ENCODE measurements around the gene NKAIN2. TPM values are rescaled to one million over a fixed set of nuclear protein-coding genes. Genes with fewer than 3 reads are reported as not detected.

The NKAIN2 gene
- polyA plus RNA-seq, 1 of the 3 experiments (the other 2 are of a cell fraction), result not detected

DNA sequence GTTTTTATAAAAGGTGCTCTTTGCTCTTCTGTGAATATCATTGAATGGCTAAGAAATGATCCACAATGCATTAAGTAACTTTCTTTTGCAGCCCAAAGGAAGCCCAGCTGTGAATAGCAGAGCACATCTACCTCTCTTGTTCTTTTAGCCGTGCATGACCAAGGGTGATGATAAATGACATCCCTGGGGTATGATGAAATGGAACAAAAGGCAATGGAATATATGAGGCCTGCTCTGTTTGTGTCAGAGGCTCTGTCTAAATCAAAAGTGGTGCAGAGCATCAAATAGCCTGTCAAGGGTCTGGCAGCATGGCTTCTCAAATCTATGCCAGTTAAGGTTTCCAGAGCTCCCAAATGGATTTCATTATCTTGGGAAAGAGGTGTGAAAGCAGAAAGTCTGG, 796.0 kb downstream of the NKAIN2 start:
- H3K36me3 ChIP-seq (replicated peaks in 1 of 2; ENCODE audit: control insufficient read depth in 1 of 2, insufficient read depth in 2 of 2, low read length in 1 of 2), result no peaks in the 10 kb centered on the region
- ChIA-PET POLR2A (no interaction called here), CTCF (interaction anchor here (1.6 kb wide), 1 partner anchor 9 kb away, joined by 3 read pairs; no protein-coding TSS in a partner anchor)
- no peaks in the 10 kb centered on the region for H4K20me1 ChIP-seq (ENCODE audit: insufficient read depth)
- H3K4me3 ChIP-seq (ENCODE audit: low read depth in 2 of 2, low read length in 1 of 2), result no peak overlapping the region
- no peaks in the 10 kb centered on the region for H3K9me3 ChIP-seq
- H3K79me2 ChIP-seq (ENCODE audit: insufficient read depth), result no peaks in the 10 kb centered on the region
- H3K9me2 ChIP-seq, result no peaks in the 10 kb centered on the region
- WGBS (ENCODE audit: low lambda C conversion rate), result 0% methylated on average over 1 of the region's 1 CpG
- H3K27ac ChIP-seq (ENCODE audit: low read depth in 2 of 2, low read length in 1 of 2), result no peak overlapping the region
- no peak overlapping the region for H3K4me2 ChIP-seq
- no peak for TF ChIP-seq NFIC (IDR thresholded peaks at IDR 0.05; ENCODE audit: borderline replicate concordance)
- no peak for TF ChIP-seq RFX5 (IDR thresholded peaks at IDR 0.05; ENCODE audit: low read length)
- TF ChIP-seq CHD2 (IDR thresholded peaks at IDR 0.05; ENCODE audit: low read length, partially characterized antibody), result no peak
- no peak for TF ChIP-seq GABPA (IDR thresholded peaks at IDR 0.05; ENCODE audit: low read depth)
- TF ChIP-seq FOXM1 (IDR thresholded peaks at IDR 0.05; ENCODE audit: low read depth), result no peak
- TF ChIP-seq MXI1 (IDR thresholded peaks at IDR 0.05; ENCODE audit: low read depth, low read length), result no peak
- TF ChIP-seq, protein P1, sequence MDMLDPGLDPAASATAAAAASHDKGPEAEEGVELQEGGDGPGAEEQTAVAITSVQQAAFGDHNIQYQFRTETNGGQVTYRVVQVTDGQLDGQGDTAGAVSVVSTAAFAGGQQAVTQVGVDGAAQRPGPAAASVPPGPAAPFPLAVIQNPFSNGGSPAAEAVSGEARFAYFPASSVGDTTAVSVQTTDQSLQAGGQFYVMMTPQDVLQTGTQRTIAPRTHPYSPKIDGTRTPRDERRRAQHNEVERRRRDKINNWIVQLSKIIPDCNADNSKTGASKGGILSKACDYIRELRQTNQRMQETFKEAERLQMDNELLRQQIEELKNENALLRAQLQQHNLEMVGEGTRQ (IDR thresholded peaks at IDR 0.05; ENCODE audit: borderline replicate concordance, low read depth, low read length), result no peak
- no peak overlapping the region for H3K9ac ChIP-seq
- H3F3A ChIP-seq (replicated peaks; ENCODE audit: insufficient read depth), result no peaks in the 10 kb centered on the region
- no peak overlapping the region for H2AFZ ChIP-seq (ENCODE audit: low read depth)
- no peak for DNase-seq
- H3K27me3 ChIP-seq (ENCODE audit: insufficient read depth), result no peaks in the 10 kb centered on the region; the same call in 1 of the 2 replicates
- H3K4me1 ChIP-seq (ENCODE audit: control insufficient read depth in 1 of 2, insufficient read depth in 2 of 2, low read depth in 1 of 2, low read length in 1 of 2), result no peaks in the 10 kb centered on the region

DNA sequence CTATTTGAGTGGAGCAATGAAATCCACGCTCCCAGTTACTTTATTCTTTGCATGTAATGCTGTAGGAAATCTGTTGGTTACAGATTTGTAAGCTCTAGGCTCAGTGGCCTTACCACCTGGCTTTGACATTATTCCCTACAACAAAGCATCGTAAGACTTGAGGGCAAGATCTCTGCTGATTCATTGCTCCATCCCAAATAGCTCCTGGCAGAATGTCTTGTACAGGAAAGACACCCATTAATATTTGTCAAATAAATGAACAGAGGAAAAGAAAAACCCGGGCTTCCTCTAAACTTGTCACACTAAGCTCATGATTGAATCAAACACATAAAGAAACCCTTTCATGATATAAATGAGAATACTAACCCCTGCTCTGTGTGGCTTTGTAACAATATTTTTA, 801.1 kb downstream of the NKAIN2 start:
- no peak overlapping the region for H3K9ac ChIP-seq
- DNase-seq, result no peak
- H3K4me1 ChIP-seq (ENCODE audit: control insufficient read depth in 1 of 2, insufficient read depth in 2 of 2, low read depth in 1 of 2, low read length in 1 of 2), result no peaks in the 10 kb centered on the region
- no peaks in the 10 kb centered on the region; the same call in 1 of the 2 replicates for H3K9me3 ChIP-seq
- H3K36me3 ChIP-seq (replicated peaks in 1 of 2; ENCODE audit: control insufficient read depth in 1 of 2, insufficient read depth in 2 of 2, low read length in 1 of 2), result no peaks in the 10 kb centered on the region
- H3K4me3 ChIP-seq (ENCODE audit: low read depth in 2 of 2, low read length in 1 of 2), result no peak overlapping the region
- no peaks in the 10 kb centered on the region for H3K27me3 ChIP-seq (ENCODE audit: insufficient read depth)
- ChIA-PET CTCF (interaction anchor here (0.6 kb wide), 1 partner anchor 919 kb away, joined by 3 read pairs; no protein-coding TSS in a partner anchor), POLR2A (no interaction called here)
- H3K79me2 ChIP-seq (ENCODE audit: insufficient read depth), result no peaks in the 10 kb centered on the region
- no peak overlapping the region for H3K27ac ChIP-seq (ENCODE audit: low read depth in 2 of 2, low read length in 1 of 2)
- no peaks in the 10 kb centered on the region for H3F3A ChIP-seq (replicated peaks; ENCODE audit: insufficient read depth)
- H3K4me2 ChIP-seq, result no peak overlapping the region
- no peak overlapping the region for H2AFZ ChIP-seq (ENCODE audit: low read depth)
- WGBS (ENCODE audit: low lambda C conversion rate), result 4% methylated on average over 3 of the region's 3 CpGs
- H4K20me1 ChIP-seq (ENCODE audit: insufficient read depth), result no peaks in the 10 kb centered on the region
- no peaks in the 10 kb centered on the region for H3K9me2 ChIP-seq
- TF ChIP-seq SIN3A (IDR thresholded peaks at IDR 0.05; ENCODE audit: borderline replicate concordance, low read depth, low read length) (no peak), JUND (IDR thresholded peaks at IDR 0.05) (no peak), SMC3 (IDR thresholded peaks at IDR 0.05; ENCODE audit: low read depth, low read length) (no peak), GATA2 (CRISPR knock-in tag; IDR thresholded peaks at IDR 0.05) (no peak), MXI1 (IDR thresholded peaks at IDR 0.05; ENCODE audit: low read depth, low read length) (no peak), YY1 (IDR thresholded peaks at IDR 0.05; ENCODE audit: low read depth) (no peak), FOSL2 (IDR thresholded peaks at IDR 0.05; ENCODE audit: borderline replicate concordance, low read depth) (no peak), TAF1 (IDR thresholded peaks at IDR 0.05; ENCODE audit: borderline replicate concordance, low read depth, low read length) (no peak), NRF1 (IDR thresholded peaks at IDR 0.05; ENCODE audit: low read depth, low read length) (no peak), CHD2 (IDR thresholded peaks at IDR 0.05; ENCODE audit: low read length, partially characterized antibody) (no peak), FOXM1 (IDR thresholded peaks at IDR 0.05; ENCODE audit: low read depth) (no peak), RAD21 (IDR thresholded peaks at IDR 0.05; ENCODE audit: low read length) (no peak), TCF12 (IDR thresholded peaks at IDR 0.05) (no peak)
- TF ChIP-seq, protein P2, sequence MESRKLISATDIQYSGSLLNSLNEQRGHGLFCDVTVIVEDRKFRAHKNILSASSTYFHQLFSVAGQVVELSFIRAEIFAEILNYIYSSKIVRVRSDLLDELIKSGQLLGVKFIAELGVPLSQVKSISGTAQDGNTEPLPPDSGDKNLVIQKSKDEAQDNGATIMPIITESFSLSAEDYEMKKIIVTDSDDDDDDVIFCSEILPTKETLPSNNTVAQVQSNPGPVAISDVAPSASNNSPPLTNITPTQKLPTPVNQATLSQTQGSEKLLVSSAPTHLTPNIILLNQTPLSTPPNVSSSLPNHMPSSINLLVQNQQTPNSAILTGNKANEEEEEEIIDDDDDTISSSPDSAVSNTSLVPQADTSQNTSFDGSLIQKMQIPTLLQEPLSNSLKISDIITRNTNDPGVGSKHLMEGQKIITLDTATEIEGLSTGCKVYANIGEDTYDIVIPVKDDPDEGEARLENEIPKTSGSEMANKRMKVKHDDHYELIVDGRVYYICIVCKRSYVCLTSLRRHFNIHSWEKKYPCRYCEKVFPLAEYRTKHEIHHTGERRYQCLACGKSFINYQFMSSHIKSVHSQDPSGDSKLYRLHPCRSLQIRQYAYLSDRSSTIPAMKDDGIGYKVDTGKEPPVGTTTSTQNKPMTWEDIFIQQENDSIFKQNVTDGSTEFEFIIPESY (IDR thresholded peaks at IDR 0.05; ENCODE audit: borderline replicate concordance, low read depth), result no peak
- TF ChIP-seq, protein P3, sequence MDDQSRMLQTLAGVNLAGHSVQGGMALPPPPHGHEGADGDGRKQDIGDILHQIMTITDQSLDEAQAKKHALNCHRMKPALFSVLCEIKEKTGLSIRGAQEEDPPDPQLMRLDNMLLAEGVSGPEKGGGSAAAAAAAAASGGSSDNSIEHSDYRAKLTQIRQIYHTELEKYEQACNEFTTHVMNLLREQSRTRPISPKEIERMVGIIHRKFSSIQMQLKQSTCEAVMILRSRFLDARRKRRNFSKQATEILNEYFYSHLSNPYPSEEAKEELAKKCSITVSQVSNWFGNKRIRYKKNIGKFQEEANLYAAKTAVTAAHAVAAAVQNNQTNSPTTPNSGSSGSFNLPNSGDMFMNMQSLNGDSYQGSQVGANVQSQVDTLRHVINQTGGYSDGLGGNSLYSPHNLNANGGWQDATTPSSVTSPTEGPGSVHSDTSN (IDR thresholded peaks at IDR 0.05), result no peak
- TF ChIP-seq, protein P4, sequence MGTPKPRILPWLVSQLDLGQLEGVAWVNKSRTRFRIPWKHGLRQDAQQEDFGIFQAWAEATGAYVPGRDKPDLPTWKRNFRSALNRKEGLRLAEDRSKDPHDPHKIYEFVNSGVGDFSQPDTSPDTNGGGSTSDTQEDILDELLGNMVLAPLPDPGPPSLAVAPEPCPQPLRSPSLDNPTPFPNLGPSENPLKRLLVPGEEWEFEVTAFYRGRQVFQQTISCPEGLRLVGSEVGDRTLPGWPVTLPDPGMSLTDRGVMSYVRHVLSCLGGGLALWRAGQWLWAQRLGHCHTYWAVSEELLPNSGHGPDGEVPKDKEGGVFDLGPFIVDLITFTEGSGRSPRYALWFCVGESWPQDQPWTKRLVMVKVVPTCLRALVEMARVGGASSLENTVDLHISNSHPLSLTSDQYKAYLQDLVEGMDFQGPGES (IDR thresholded peaks at IDR 0.05; ENCODE audit: low read depth, low read length), result no peak
- TF ChIP-seq, protein P5, sequence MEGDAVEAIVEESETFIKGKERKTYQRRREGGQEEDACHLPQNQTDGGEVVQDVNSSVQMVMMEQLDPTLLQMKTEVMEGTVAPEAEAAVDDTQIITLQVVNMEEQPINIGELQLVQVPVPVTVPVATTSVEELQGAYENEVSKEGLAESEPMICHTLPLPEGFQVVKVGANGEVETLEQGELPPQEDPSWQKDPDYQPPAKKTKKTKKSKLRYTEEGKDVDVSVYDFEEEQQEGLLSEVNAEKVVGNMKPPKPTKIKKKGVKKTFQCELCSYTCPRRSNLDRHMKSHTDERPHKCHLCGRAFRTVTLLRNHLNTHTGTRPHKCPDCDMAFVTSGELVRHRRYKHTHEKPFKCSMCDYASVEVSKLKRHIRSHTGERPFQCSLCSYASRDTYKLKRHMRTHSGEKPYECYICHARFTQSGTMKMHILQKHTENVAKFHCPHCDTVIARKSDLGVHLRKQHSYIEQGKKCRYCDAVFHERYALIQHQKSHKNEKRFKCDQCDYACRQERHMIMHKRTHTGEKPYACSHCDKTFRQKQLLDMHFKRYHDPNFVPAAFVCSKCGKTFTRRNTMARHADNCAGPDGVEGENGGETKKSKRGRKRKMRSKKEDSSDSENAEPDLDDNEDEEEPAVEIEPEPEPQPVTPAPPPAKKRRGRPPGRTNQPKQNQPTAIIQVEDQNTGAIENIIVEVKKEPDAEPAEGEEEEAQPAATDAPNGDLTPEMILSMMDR (IDR thresholded peaks at IDR 0.05), result no peak
- TF ChIP-seq, protein P6, sequence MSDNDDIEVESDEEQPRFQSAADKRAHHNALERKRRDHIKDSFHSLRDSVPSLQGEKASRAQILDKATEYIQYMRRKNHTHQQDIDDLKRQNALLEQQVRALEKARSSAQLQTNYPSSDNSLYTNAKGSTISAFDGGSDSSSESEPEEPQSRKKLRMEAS (IDR thresholded peaks at IDR 0.05; ENCODE audit: low read depth), result no peak

All from SK-N-SH (cell line).